Activated T-cell treated with anti-CD3 and anti-CD28 coated beads, Interleukin-2, amount 50 U/mL, for 4 hours (primary cell): ENCODE data around the gene HCRTR2. TPM values are rescaled to one million over a fixed set of nuclear protein-coding genes. Genes with fewer than 3 reads are reported as not detected.
"Not testable (repeated sequence)": the region's sequence is repeated elsewhere in the genome, so short reads cannot be mapped to it uniquely, and the experiment has no call there.

Experiments
- ATAC-seq, 2 donors: fragments of 200-7000 bp; cut with Tn5 transposase; one replicate each; pipeline ENCODE4 v1.10.0; 2021
- DNase-seq: peaks from one replicate; pipeline ENCODE4 v3.0.0-alpha.2; 2020
- H3K27me3 Mint-ChIP-seq: one replicate; pipeline ENCODE4 v1.8.0; 2021; ENCODE audit warnings: low read depth, mixed read lengths
- H3K36me3 Mint-ChIP-seq: one replicate; pipeline ENCODE4 v1.8.0; 2022; ENCODE audit warnings: mixed read lengths; ENCODE audit not compliant: insufficient read depth
- H3K4me1 Mint-ChIP-seq: one replicate; pipeline ENCODE4 v1.8.0; 2021; ENCODE audit warnings: low read depth, mixed read lengths
- H3K4me3 Mint-ChIP-seq: one replicate; pipeline ENCODE4 v1.8.0; 2021; ENCODE audit warnings: mild to moderate bottlenecking, moderate library complexity, mixed read lengths
- H3K9me3 Mint-ChIP-seq: one replicate; pipeline ENCODE4 v1.8.0; 2021; ENCODE audit warnings: mixed read lengths
- total RNA-seq, 3 donors: library from RNA; stranded (reverse); gene quantifications; one replicate each; pipeline ENCODE4 v1.2.1, GENCODE V29; 2021

HCRTR2 gene
- total RNA-seq, 3 donors from 2014 or later, result not detected

GRCh38 chr6:55265409-55266114, 91.2 kb downstream of the HCRTR2 start:
- no peak for DNase-seq
- H3K9me3 Mint-ChIP-seq, result peaks cover 7% of the 10 kb centered on the region
- ATAC-seq, result no peak
- H3K27me3 Mint-ChIP-seq, result no peaks in the 10 kb centered on the region
- no peak overlapping the region for H3K4me3 Mint-ChIP-seq
- no peaks in the 10 kb centered on the region for H3K36me3 Mint-ChIP-seq
- no peaks in the 10 kb centered on the region for H3K4me1 Mint-ChIP-seq

- H3K36me3 Mint-ChIP-seq, result no peaks in the 10 kb centered on the region
- H3K27me3 Mint-ChIP-seq, result no peaks in the 10 kb centered on the region
- H3K4me1 Mint-ChIP-seq, result no peaks in the 10 kb centered on the region
- peaks cover 3% of the 10 kb centered on the region for H3K9me3 Mint-ChIP-seq
- DNase-seq (no peak), ATAC-seq (no peak)
- no peak overlapping the region for H3K4me3 Mint-ChIP-seq
These were observed 92.6 kb downstream of the HCRTR2 start for GRCh38 chr6:55266896-55267295.

GRCh38 chr6:55276745-55277530, 102.6 kb downstream of the HCRTR2 start:
- Mint-ChIP-seq H3K4me3 (no peak overlapping the region), H3K4me1 (no peaks in the 10 kb centered on the region), H3K9me3 (no peaks in the 10 kb centered on the region), H3K27me3 (no peaks in the 10 kb centered on the region), H3K36me3 (no peaks in the 10 kb centered on the region)
- DNase-seq (no peak), ATAC-seq (no peak)

GRCh38 chr6:55277646-55278045, 103.3 kb downstream of the HCRTR2 start:
- no peaks in the 10 kb centered on the region for H3K36me3 Mint-ChIP-seq
- H3K4me1 Mint-ChIP-seq, result no peaks in the 10 kb centered on the region
- ATAC-seq (no peak), DNase-seq (no peak)
- H3K27me3 Mint-ChIP-seq, result no peaks in the 10 kb centered on the region
- H3K4me3 Mint-ChIP-seq, result no peak overlapping the region
- no peaks in the 10 kb centered on the region for H3K9me3 Mint-ChIP-seq

- ATAC-seq, result no peak
- H3K4me3 Mint-ChIP-seq, result no peak overlapping the region
These were observed 106.9 kb downstream of the HCRTR2 start for GRCh38 chr6:55281215-55281614.

DNA sequence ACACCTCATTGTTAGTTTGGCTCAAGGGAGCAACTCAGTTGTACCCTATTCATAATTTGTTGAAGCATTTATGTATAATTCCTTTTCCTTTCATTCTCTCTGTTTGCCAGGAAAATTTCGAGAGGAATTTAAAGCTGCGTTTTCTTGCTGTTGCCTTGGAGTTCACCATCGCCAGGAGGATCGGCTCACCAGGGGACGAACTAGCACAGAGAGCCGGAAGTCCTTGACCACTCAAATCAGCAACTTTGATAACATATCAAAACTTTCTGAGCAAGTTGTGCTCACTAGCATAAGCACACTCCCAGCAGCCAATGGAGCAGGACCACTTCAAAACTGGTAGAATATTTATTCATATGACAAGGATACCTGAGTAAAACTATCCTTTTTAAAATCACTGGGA, 107.8 kb downstream of the HCRTR2 start:
- H3K4me3 Mint-ChIP-seq, result no peak overlapping the region
- H3K9me3 Mint-ChIP-seq, result no peaks in the 10 kb centered on the region
- ATAC-seq (no peak), DNase-seq (no peak)
- H3K36me3 Mint-ChIP-seq, result no peaks in the 10 kb centered on the region
- H3K4me1 Mint-ChIP-seq, result no peaks in the 10 kb centered on the region
- H3K27me3 Mint-ChIP-seq, result no peaks in the 10 kb centered on the region

More at GRCh38 chr6:55281215-55281614, 106.9 kb downstream of the HCRTR2 start:
- H3K36me3 Mint-ChIP-seq, result no peaks in the 10 kb centered on the region
- no peaks in the 10 kb centered on the region for H3K27me3 Mint-ChIP-seq
- no peaks in the 10 kb centered on the region for H3K4me1 Mint-ChIP-seq
- H3K9me3 Mint-ChIP-seq, result no peaks in the 10 kb centered on the region
- no peak for DNase-seq

- Mint-ChIP-seq H3K36me3 (no peaks in the 10 kb centered on the region), H3K27me3 (no peaks in the 10 kb centered on the region), H3K4me1 (no peaks in the 10 kb centered on the region), H3K4me3 (no peak overlapping the region), H3K9me3 (no peaks in the 10 kb centered on the region)
- no peak for DNase-seq
- no peak for ATAC-seq
These were observed 112.5 kb downstream of the HCRTR2 start for GRCh38 chr6:55286824-55287223.

- H3K27me3 Mint-ChIP-seq, result no peaks in the 10 kb centered on the region
- ATAC-seq (no peak), DNase-seq (no peak)
These were observed 116.4 kb downstream of the HCRTR2 start for GRCh38 chr6:55290736-55291135.

DNA sequence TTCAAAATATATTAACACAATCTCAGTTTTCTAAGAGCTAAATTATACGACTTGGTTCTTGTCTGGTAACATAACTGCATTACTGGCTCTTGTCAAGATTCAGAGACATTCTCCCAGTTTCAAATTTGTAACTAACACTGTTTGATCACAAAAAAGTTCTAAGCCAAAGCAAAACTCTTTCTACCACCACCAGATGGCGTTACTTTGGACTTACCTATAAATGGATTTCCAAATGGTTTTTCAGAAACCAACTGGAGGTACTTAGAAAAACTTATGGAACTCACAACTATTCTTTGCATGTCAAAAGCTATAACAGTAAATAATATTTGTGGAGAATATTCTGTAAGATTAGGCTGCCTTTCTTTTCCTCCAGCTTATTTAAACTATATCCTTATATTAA, 118.8 kb downstream of the HCRTR2 start:
- Mint-ChIP-seq H3K36me3 (no peaks in the 10 kb centered on the region), H3K4me3 (no peak overlapping the region), H3K9me3 (peaks cover 3% of the 10 kb centered on the region), H3K27me3 (no peaks in the 10 kb centered on the region), H3K4me1 (no peaks in the 10 kb centered on the region)
- ATAC-seq, result no peak
- DNase-seq, result no peak

More at GRCh38 chr6:55290736-55291135, 116.4 kb downstream of the HCRTR2 start:
- H3K4me3 Mint-ChIP-seq, result no peak overlapping the region
- H3K9me3 Mint-ChIP-seq, result peaks cover 3% of the 10 kb centered on the region
- no peaks in the 10 kb centered on the region for H3K4me1 Mint-ChIP-seq
- H3K36me3 Mint-ChIP-seq, result no peaks in the 10 kb centered on the region

- not testable (repeated sequence) for H3K4me3 Mint-ChIP-seq, DNase-seq, H3K36me3 Mint-ChIP-seq, ATAC-seq, H3K4me1 Mint-ChIP-seq, H3K27me3 Mint-ChIP-seq
- H3K9me3 Mint-ChIP-seq, result peaks cover 10% of the 10 kb centered on the region
These were observed 122.9 kb downstream of the HCRTR2 start for GRCh38 chr6:55297214-55297613.

GRCh38 chr6:55299286-55299985, 125.1 kb downstream of the HCRTR2 start:
- H3K27me3 Mint-ChIP-seq, result no peaks in the 10 kb centered on the region
- DNase-seq (no peak), ATAC-seq (no peak)
- H3K4me3 Mint-ChIP-seq, result no peak overlapping the region
- no peaks in the 10 kb centered on the region for H3K4me1 Mint-ChIP-seq
- H3K9me3 Mint-ChIP-seq, result peaks cover 12% of the 10 kb centered on the region
- H3K36me3 Mint-ChIP-seq, result no peaks in the 10 kb centered on the region

- H3K4me3 Mint-ChIP-seq, result no peak overlapping the region
- H3K4me1 Mint-ChIP-seq, result no peaks in the 10 kb centered on the region
- DNase-seq (no peak), ATAC-seq (no peak)
- peaks cover 23% of the 10 kb centered on the region for H3K9me3 Mint-ChIP-seq
- no peaks in the 10 kb centered on the region for H3K27me3 Mint-ChIP-seq
- no peaks in the 10 kb centered on the region for H3K36me3 Mint-ChIP-seq
These were observed 130.4 kb downstream of the HCRTR2 start for GRCh38 chr6:55304747-55305146.

DNA sequence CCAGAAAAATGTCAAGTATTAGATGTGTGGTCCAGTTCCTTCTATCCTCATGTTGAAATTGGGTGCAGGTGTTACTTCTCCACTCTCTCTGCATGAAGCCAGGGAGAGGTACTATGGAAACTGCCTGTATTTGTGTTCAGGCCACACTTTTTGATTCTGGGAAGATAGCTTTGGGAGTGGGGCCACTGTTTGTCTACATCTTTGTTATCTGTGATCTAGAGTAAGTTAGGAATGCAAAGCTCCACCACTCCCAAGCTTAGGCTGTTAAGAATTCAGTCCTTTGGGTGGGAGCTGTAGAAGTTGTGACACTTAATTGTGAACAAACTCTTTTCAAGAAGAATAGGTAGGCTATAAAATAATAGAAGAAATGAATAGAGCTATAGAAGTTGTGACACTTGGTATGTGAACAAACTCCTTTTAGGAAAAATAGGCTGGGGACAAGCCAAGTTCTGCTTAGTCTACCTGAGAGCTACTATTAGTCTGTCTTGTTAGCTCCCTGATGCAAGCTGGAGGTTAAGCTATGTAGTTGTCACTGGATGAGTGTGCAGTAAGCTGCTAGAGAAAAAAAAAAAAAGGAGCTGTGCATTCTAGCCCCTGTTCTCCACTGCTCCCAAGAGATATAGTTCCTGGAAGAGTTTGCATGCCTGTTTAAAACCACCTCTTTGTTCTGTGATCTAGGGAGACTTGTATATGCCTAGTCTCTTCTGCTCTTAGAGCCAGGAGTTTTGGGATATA, 145.8 kb downstream of the HCRTR2 start:
- no peak for ATAC-seq
- no peaks in the 10 kb centered on the region for H3K36me3 Mint-ChIP-seq
- no peaks in the 10 kb centered on the region for H3K27me3 Mint-ChIP-seq
- DNase-seq, result no peak
- H3K4me1 Mint-ChIP-seq, result no peaks in the 10 kb centered on the region
- H3K4me3 Mint-ChIP-seq, result no peak overlapping the region
- H3K9me3 Mint-ChIP-seq, result peaks cover 21% of the 10 kb centered on the region

DNA sequence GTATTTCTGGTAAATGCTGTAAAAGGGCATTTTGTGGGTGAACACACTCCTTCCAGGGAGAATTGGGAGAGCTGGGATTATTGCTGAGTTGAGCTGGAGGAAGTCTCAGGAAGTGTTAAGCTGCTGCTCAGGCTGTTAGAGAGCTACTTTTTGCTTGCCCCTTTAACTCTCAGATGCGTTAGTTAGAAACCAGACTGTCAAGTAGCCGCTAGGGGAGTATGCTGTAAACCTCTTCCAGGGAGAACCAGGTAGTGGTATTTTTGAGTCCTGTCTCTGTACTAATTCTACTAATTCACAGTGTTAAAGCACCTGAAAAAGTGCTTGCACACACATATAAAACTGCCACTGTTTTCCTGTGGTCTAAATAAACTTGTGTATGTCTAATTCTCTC, 146.4 kb downstream of the HCRTR2 start:
- no peak for DNase-seq
- H3K4me1 Mint-ChIP-seq, result no peaks in the 10 kb centered on the region
- H3K27me3 Mint-ChIP-seq, result no peaks in the 10 kb centered on the region
- no peak overlapping the region for H3K4me3 Mint-ChIP-seq
- no peaks in the 10 kb centered on the region for H3K36me3 Mint-ChIP-seq
- peaks cover 19% of the 10 kb centered on the region for H3K9me3 Mint-ChIP-seq
- ATAC-seq, result no peak
